H1 (cell line): Measurements from ENCODE around the gene DICER1. TPM values are rescaled to one million over a fixed set of nuclear protein-coding genes. Genes with fewer than 3 reads are reported as not detected.

Source experiments
- CTCF ChIA-PET: fragments of 300-600 bp; sonication (Branson Sonifier 250); formaldehyde crosslinking; loops from one replicate; lab custom pipeline; 2021; ENCODE audit not compliant: partially characterized antibody; lab: Charles Lee
- POLR2A ChIA-PET: fragments of 300-600 bp; sonication (Branson Sonifier 250); formaldehyde crosslinking; loops from one replicate; lab custom pipeline; 2021; ENCODE audit warnings: inconsistent platforms; ENCODE audit not compliant: partially characterized antibody; lab: Charles Lee
- DNase-seq, 2 experiments: peaks; one replicate each; pipeline versions ENCODE4 v3.0.0 to v3.0.0-alpha.2; 2010 to 2022; ENCODE audit warnings: low spot score in 2 of 2, low read depth in 1 of 2, mixed read lengths in 1 of 2
- FAIRE-seq: peaks from 2 replicates; lab custom pipeline; 2011; peaks lifted over from hg19 to GRCh38; lab: Jason Lieb, UNC
- H2AFZ ChIP-seq: 2 replicates; pipeline ENCODE4 v1.8.1; 2012; ENCODE audit warnings: low read length, inconsistent platforms
- H2AK5ac ChIP-seq: 2 replicates; pipeline ENCODE4 v1.6.1; 2013; ENCODE audit warnings: low read depth, low read length
- H2BK120ac ChIP-seq: replicated peaks from 2 replicates; pipeline ENCODE3; 2013; ENCODE audit warnings: low read depth, low read length, inconsistent platforms
- H2BK12ac ChIP-seq: 2 replicates; pipeline ENCODE4 v1.6.1; 2013; ENCODE audit warnings: low read depth, low read length
- H2BK15ac ChIP-seq: 2 replicates; pipeline ENCODE4 v1.6.1; 2013; ENCODE audit warnings: low read length
- H2BK20ac ChIP-seq: 2 replicates; pipeline ENCODE4 v1.6.1; 2013; ENCODE audit warnings: low read length
- H2BK5ac ChIP-seq: 2 replicates; pipeline ENCODE4 v1.6.1; 2013; ENCODE audit warnings: low read depth, low read length
- H3K14ac ChIP-seq: 2 replicates; pipeline ENCODE4 v1.6.1; 2013; ENCODE audit warnings: inconsistent platforms; ENCODE audit not compliant: insufficient read length
- H3K18ac ChIP-seq: 2 replicates; pipeline ENCODE4 v1.6.1; 2013; ENCODE audit warnings: low read length; ENCODE audit errors: extremely low read depth
- H3K23ac ChIP-seq: 2 replicates; pipeline ENCODE4 v1.6.1; 2013; ENCODE audit warnings: inconsistent platforms; ENCODE audit not compliant: insufficient read length
- H3K23me2 ChIP-seq: 2 replicates; pipeline ENCODE4 v1.6.1; 2013; ENCODE audit warnings: low read depth, low read length
- H3K27ac ChIP-seq: 2 replicates; pipeline ENCODE4 v1.6.1; 2011; ENCODE audit warnings: low read depth, low read length, inconsistent platforms
- H3K27me3 ChIP-seq, 4 experiments: replicated peaks in 1 of 4; 1 replicate in 1 of 4; 2 replicates in 3 of 4; pipeline versions ENCODE4 v1.6.1 to v1.8.1; 2011 to 2013; ENCODE audit warnings: low read length in 3 of 4, mild to moderate bottlenecking in 3 of 4, inconsistent platforms in 2 of 4, mixed read lengths in 2 of 4, moderate library complexity in 1 of 4; ENCODE audit not compliant: control insufficient read depth in 3 of 4, insufficient read depth in 3 of 4; ENCODE audit errors: extremely low read depth in 1 of 4
- H3K36me3 ChIP-seq, 4 experiments: 2 replicates each; pipeline versions ENCODE4 v1.6.1 to v1.8.1; 2011 to 2013; ENCODE audit warnings: mild to moderate bottlenecking in 4 of 4, low read length in 3 of 4, moderate library complexity in 2 of 4, control low read depth in 1 of 4, inconsistent platforms in 1 of 4; ENCODE audit not compliant: insufficient read depth in 4 of 4, control insufficient read depth in 2 of 4
- H3K4ac ChIP-seq: replicated peaks from 2 replicates; pipeline ENCODE3; 2013; ENCODE audit warnings: low read length, low read depth, mixed read lengths, inconsistent platforms; ENCODE audit not compliant: insufficient read length
- H3K4me1 ChIP-seq, 4 experiments: replicated peaks in 1 of 4; 1 replicate in 1 of 4; 2 replicates in 3 of 4; pipeline versions ENCODE4 v1.6.1 to v1.8.1; 2011 to 2013; ENCODE audit warnings: low read length in 3 of 4, inconsistent platforms in 2 of 4, mixed read lengths in 1 of 4; ENCODE audit not compliant: insufficient read depth in 4 of 4, control insufficient read depth in 3 of 4
- H3K4me2 ChIP-seq, 2 experiments: 2 replicates each; pipeline versions ENCODE4 v1.6.1 to v1.8.1; 2011 to 2013; ENCODE audit warnings: low read depth in 2 of 2, low read length in 2 of 2, control low read depth in 1 of 2, inconsistent platforms in 1 of 2, mild to moderate bottlenecking in 1 of 2; ENCODE audit not compliant: insufficient read depth in 1 of 2
- H3K4me3 ChIP-seq, 4 experiments: fragments of 200-600, 300-600 bp in 1 of 4; sonication (generic), shearing (Covaris generic), sonication (Bioruptor Twin) in 1 of 4; 2 replicates each; pipeline versions ENCODE4 v1.5.1 to v1.8.1; 2011 to 2016; ENCODE audit warnings: low read length in 4 of 4, low read depth in 3 of 4, control low read depth in 2 of 4, inconsistent platforms in 2 of 4, mild to moderate bottlenecking in 2 of 4, mixed read lengths in 1 of 4, moderate library complexity in 1 of 4; ENCODE audit not compliant: insufficient read depth in 2 of 4; ENCODE audit errors: extremely low read depth in 1 of 4
- H3K56ac ChIP-seq: replicated peaks from 2 replicates; pipeline ENCODE3; 2013; ENCODE audit warnings: low read depth, mild to moderate bottlenecking, mixed read lengths, low read length, inconsistent platforms; ENCODE audit not compliant: insufficient read length
- H3K79me1 ChIP-seq: 2 replicates; pipeline ENCODE4 v1.6.1; 2013; ENCODE audit warnings: low read depth, low read length, control low read depth
- H3K79me2 ChIP-seq, 2 experiments: 2 replicates each; pipeline versions ENCODE4 v1.6.1 to v1.8.1; 2012 to 2013; ENCODE audit warnings: low read length in 2 of 2, mild to moderate bottlenecking in 2 of 2, inconsistent platforms in 1 of 2; ENCODE audit not compliant: insufficient read depth in 2 of 2, control insufficient read depth in 1 of 2
- H3K9ac ChIP-seq, 4 experiments: replicated peaks in 1 of 4; 1 replicate in 1 of 4; 2 replicates in 3 of 4; pipeline versions ENCODE4 v1.6.1 to v1.8.1; 2011 to 2013; ENCODE audit warnings: low read depth in 3 of 4, low read length in 3 of 4, control low read depth in 2 of 4, mild to moderate bottlenecking in 2 of 4, moderate library complexity in 2 of 4, inconsistent platforms in 1 of 4; ENCODE audit errors: extremely low read depth in 1 of 4
- H3K9me3 ChIP-seq, 2 experiments: 2 replicates each; pipeline versions ENCODE4 v1.6.1 to v1.8.1; 2012 to 2013; ENCODE audit warnings: mild to moderate bottlenecking in 2 of 2, moderate library complexity in 2 of 2, control low read depth in 1 of 2, inconsistent platforms in 1 of 2, low read depth in 1 of 2, low read length in 1 of 2, mixed read lengths in 1 of 2; ENCODE audit not compliant: insufficient read depth in 2 of 2
- H4K20me1 ChIP-seq, 2 experiments: replicated peaks in 1 of 2; 2 replicates each; pipeline versions ENCODE3 to v1.8.1; 2011 to 2013; ENCODE audit warnings: inconsistent platforms in 2 of 2, low read length in 2 of 2, mild to moderate bottlenecking in 1 of 2; ENCODE audit not compliant: insufficient read depth in 2 of 2, control insufficient read depth in 1 of 2
- H4K5ac ChIP-seq: 2 replicates; pipeline ENCODE4 v1.6.1; 2013; ENCODE audit warnings: low read length, low read depth, mixed read lengths, inconsistent platforms; ENCODE audit not compliant: insufficient read length
- H4K8ac ChIP-seq: 2 replicates; pipeline ENCODE4 v1.8.0; 2013; ENCODE audit warnings: mild to moderate bottlenecking, moderate library complexity, low read length, inconsistent platforms; ENCODE audit not compliant: insufficient read depth; ENCODE audit errors: extremely low read depth
- H4K91ac ChIP-seq: replicated peaks from 2 replicates; pipeline ENCODE3; 2013; ENCODE audit warnings: low read length, mixed read lengths, inconsistent platforms; ENCODE audit not compliant: insufficient read length
- BCL11A ChIP-seq, 2 experiments: IDR thresholded peaks; one replicate each; pipeline ENCODE4 v1.6.1; 2011; ENCODE audit warnings: low read depth in 2 of 2, low read length in 2 of 2, mild to moderate bottlenecking in 2 of 2
- CHD2 ChIP-seq: IDR thresholded peaks from 2 replicates; pipeline ENCODE4 v1.6.1; 2012; ENCODE audit warnings: low read length, improper control_type of control experiment
- HDAC6 ChIP-seq: IDR thresholded peaks from one replicate; pipeline ENCODE4 v1.7.1; 2012; ENCODE audit warnings: low read depth, mild to moderate bottlenecking, inconsistent platforms, low read length, moderate library complexity
- MAX ChIP-seq: IDR thresholded peaks from 2 replicates; pipeline ENCODE4 v1.6.1; 2012; ENCODE audit warnings: inconsistent platforms
- POLR2A ChIP-seq, 2 experiments: IDR thresholded peaks; 1 replicate in 1 of 2; 2 replicates in 1 of 2; pipeline ENCODE4 v1.6.1; 2011; ENCODE audit warnings: low read depth in 2 of 2, low read length in 2 of 2, mild to moderate bottlenecking in 2 of 2; ENCODE audit errors: control extremely low read depth in 1 of 2
- POLR2AphosphoS5 ChIP-seq: IDR thresholded peaks from 2 replicates; pipeline ENCODE4 v1.6.1; 2011; ENCODE audit warnings: low read depth, low read length
- RFX5 ChIP-seq: IDR thresholded peaks from 2 replicates; pipeline ENCODE4 v1.6.1; 2011; ENCODE audit warnings: low read depth, low read length, improper control_type of control experiment, borderline replicate concordance
- SIN3A ChIP-seq, 2 experiments: IDR thresholded peaks in 1 of 2; conservative IDR thresholded peaks in 1 of 2; 2 replicates each; pipeline ENCODE4 v1.6.1; 2011 to 2012; ENCODE audit warnings: low read length in 2 of 2, improper control_type of control experiment in 1 of 2, low read depth in 1 of 2, mild to moderate bottlenecking in 1 of 2
- SIRT6 ChIP-seq: IDR thresholded peaks from one replicate; pipeline ENCODE4 v1.7.1; 2012; ENCODE audit warnings: low read length, inconsistent platforms
- SP1 ChIP-seq: IDR thresholded peaks from 2 replicates; pipeline ENCODE4 v1.6.1; 2011; ENCODE audit warnings: low read depth, low read length
- TAF7 ChIP-seq: optimal IDR thresholded peaks from 2 replicates; pipeline ENCODE3; 2011; ENCODE audit warnings: low read depth, mild to moderate bottlenecking, inconsistent platforms, low read length, moderate library complexity, borderline replicate concordance
- TCF12 ChIP-seq: IDR thresholded peaks from 2 replicates; pipeline ENCODE4 v1.6.1; 2011; ENCODE audit warnings: low read depth, mild to moderate bottlenecking, low read length
- TEAD4 ChIP-seq: IDR thresholded peaks from 2 replicates; pipeline ENCODE4 v1.6.1; 2012; ENCODE audit warnings: low read depth, low read length, inconsistent platforms, mixed read lengths
- USF2 ChIP-seq: IDR thresholded peaks from 2 replicates; pipeline ENCODE4 v1.6.1; 2011; ENCODE audit warnings: low read length, improper control_type of control experiment
- YY1 ChIP-seq: IDR thresholded peaks from 2 replicates; pipeline ENCODE4 v1.6.1; 2011; ENCODE audit warnings: low read depth, mild to moderate bottlenecking, low read length
- WGBS, 2 experiments: shearing (Covaris generic) in 1 of 2; methylation state at CpG; one replicate each; pipeline versions ENCODE4 v1.1.6 to v1.1.7; 2013 to 2015; ENCODE audit warnings: low lambda C conversion rate in 2 of 2, mixed read lengths in 2 of 2, inconsistent platforms in 1 of 2, low coverage in 1 of 2, missing lambda C conversion rate in 1 of 2; ENCODE audit not compliant: insufficient replicate concordance in 2 of 2, insufficient coverage in 1 of 2, insufficient read length in 1 of 2; ENCODE audit errors: extremely low coverage in 1 of 2, missing lambda C conversion rate in 1 of 2; 5-methylcytosine and 5-hydroxymethylcytosine counted together
- polyA plus RNA-seq, 7 experiments: library from polyadenylated mRNA; depleted of rRNA in 3 of 7; stranded (reverse) in 5 of 7; unstranded in 2 of 7; fragments of >200 nt in 5 of 7; fragments of 200-250 nt in 2 of 7; gene quantifications; 1 replicate in 5 of 7; 2 replicates in 1 of 7; 4 replicates in 1 of 7; pipeline versions ENCODE4 v1.2.1 to v1.2.3, GENCODE V29; 2011 to 2013; ENCODE audit warnings: missing spikeins in 2 of 7, mixed read lengths in 2 of 7
- total RNA-seq: library from RNA; stranded (reverse); fragmentation: NEBNext Ultra II Directional; extraction: Animal tissue kit (Norgen Biotek cat#: 25700); gene quantifications from 2 replicates; pipeline ENCODE4 v1.2.1, GENCODE V29; 2021

The DICER1 gene
- total and polyA plus RNA-seq, 2 of the 8 experiments (the other 6 are each of a cell fraction or from before 2014, with no cell fraction given) = 11.9 to 61.8 TPM

GRCh38 chr14:95141684-95142083 is 15.6 kb downstream of the DICER1 start:
- Histone ChIP-seq H4K20me1 (peaks cover 2% of the 10 kb centered on the region in 2 experiments), H2BK12ac (no peak overlapping the region), H2AK5ac (no peak overlapping the region), H2BK120ac (no peak overlapping the region), H3K23me2 (no peaks in the 10 kb centered on the region; the same call in 1 of the 2 replicates), H2BK20ac (no peak overlapping the region), H3K79me1 (peaks cover 2% of the 10 kb centered on the region; the same call in 1 of the 2 replicates), H4K91ac (no peak overlapping the region), H3K27me3 (no peaks in the 10 kb centered on the region), H4K5ac (no peak overlapping the region), H3K79me2 (peaks cover 0 to 95% of the 10 kb centered on the region in 2 experiments; a peak in 2 of 4 replicates), H3K4me2 (no peak overlapping the region; a peak in 1 of 4 replicates), H3K9me3 (no peaks in the 10 kb centered on the region), H3K27ac (no peak overlapping the region), H2BK5ac (no peak overlapping the region), H4K8ac (no peak overlapping the region), H3K14ac (no peak overlapping the region), H3K9ac (no peak overlapping the region), H3K4me1 (peaks cover 2 to 17% (median 9%) of the 10 kb centered on the region in 4 experiments; a peak in 6 of 7 replicates), H3K4ac (no peak overlapping the region), H2BK15ac (no peak overlapping the region), H3K36me3 (no peaks in the 10 kb centered on the region), H3K23ac (no peak overlapping the region), H2AFZ (no peak overlapping the region), H3K4me3 (no peak overlapping the region; a peak in 1 of 8 replicates), H3K18ac (no peak overlapping the region), H3K56ac (no peak overlapping the region)
- DNase-seq = no peak
- ChIA-PET POLR2A (no interaction called here), CTCF (no interaction called here)
- no peak for FAIRE-seq
- 50% methylated on average over 1 of the region's 1 CpG; no CpG with 5 or more reads in 1 of the 2 experiments for WGBS, 2 experiments
- TF ChIP-seq TCF12 = no peak
- TF ChIP-seq POLR2A (IDR thresholded peaks at IDR 0.05; ENCODE audit: control extremely low read depth in 1 of 2, low read depth in 2 of 2, low read length in 2 of 2) = no peak
- TF ChIP-seq BCL11A (IDR thresholded peaks at IDR 0.05; ENCODE audit: low read depth in 2 of 2, low read length in 2 of 2) = no peak
- no peak for TF ChIP-seq CHD2
- no peak for TF ChIP-seq SIRT6
- no peak for TF ChIP-seq HDAC6
- TF ChIP-seq MAX = no peak
- TF ChIP-seq SP1 = no peak
- no peak for TF ChIP-seq RFX5
- no peak for TF ChIP-seq TEAD4
- no peak for TF ChIP-seq TAF7
- TF ChIP-seq SIN3A (conservative IDR thresholded peaks at IDR 0.05 in 1 of 2, IDR thresholded peaks at IDR 0.05 in 1 of 2; ENCODE audit: low read depth in 1 of 2, low read length in 2 of 2) = no peak
- no peak for TF ChIP-seq USF2
- no peak for TF ChIP-seq POLR2AphosphoS5
- no peak for TF ChIP-seq YY1
